Neural cell (in vitro differentiated cells): Measurements from ENCODE around the gene TCF12. TPM values are rescaled to one million over a fixed set of nuclear protein-coding genes. Genes with fewer than 3 reads are reported as not detected.

Experiments
- H2AFZ ChIP-seq: fragments of 200-600, 300-800 bp; sonication (generic), shearing (Covaris generic); 2 replicates; pipeline ENCODE4 v1.6.0; 2014; ENCODE audit warnings: low read depth, mild to moderate bottlenecking, antibody characterized with exemption, low read length, moderate library complexity
- H3F3A ChIP-seq: fragments of 200-600 bp; shearing (Covaris generic); 2 replicates; pipeline ENCODE4 v1.6.1; 2016; ENCODE audit warnings: mild to moderate bottlenecking, moderate library complexity, mixed read lengths, antibody characterized with exemption, low read length; ENCODE audit not compliant: insufficient read depth, poor library complexity, severe bottlenecking
- H3K27ac ChIP-seq: fragments of 200-600, 300-800 bp; sonication (generic), shearing (Covaris generic); 2 replicates; pipeline ENCODE4 v1.5.1; 2014; ENCODE audit warnings: mild to moderate bottlenecking, low read length, moderate library complexity
- H3K27me3 ChIP-seq: fragments of 300-800, 200-600 bp; sonication (generic), shearing (Covaris generic); 2 replicates; pipeline ENCODE4 v1.6.0; 2014; ENCODE audit warnings: mild to moderate bottlenecking, low read depth, low read length, moderate library complexity; ENCODE audit not compliant: insufficient read depth
- H3K36me3 ChIP-seq: fragments of 300-800, 200-600 bp; sonication (generic), shearing (Covaris generic); 2 replicates; pipeline ENCODE4 v1.5.1; 2014; ENCODE audit warnings: mild to moderate bottlenecking, antibody characterized with exemption, low read length, moderate library complexity; ENCODE audit not compliant: insufficient read depth
- H3K4me2 ChIP-seq: fragments of 300-800, 200-600 bp; sonication (generic), shearing (Covaris generic); 2 replicates; pipeline ENCODE4 v1.6.0; 2014; ENCODE audit warnings: mild to moderate bottlenecking, low read length
- H3K4me3 ChIP-seq: fragments of 300-800, 200-600 bp; sonication (generic), shearing (Covaris generic); 2 replicates; pipeline ENCODE4 v1.5.1; 2014; ENCODE audit warnings: mild to moderate bottlenecking, low read length, moderate library complexity
- H3K79me2 ChIP-seq: fragments of 200-600 bp; shearing (Covaris generic); replicated peaks from 2 replicates; pipeline ENCODE4 v1.6.0; 2014; ENCODE audit warnings: mild to moderate bottlenecking, low read length, moderate library complexity; ENCODE audit not compliant: insufficient read depth
- H3K9ac ChIP-seq: fragments of 300-800, 200-600 bp; sonication (generic), shearing (Covaris generic); 2 replicates; pipeline ENCODE4 v1.6.1; 2016; ENCODE audit warnings: mild to moderate bottlenecking, low read length, mixed read lengths
- H3K9me2 ChIP-seq: fragments of 200-600 bp; shearing (Covaris generic); 2 replicates; pipeline ENCODE4 v1.6.1; 2016; ENCODE audit warnings: mild to moderate bottlenecking, low read length, mixed read lengths; ENCODE audit not compliant: insufficient read depth
- H3K9me3 ChIP-seq: fragments of 200-600, 300-800 bp; sonication (generic), shearing (Covaris generic); 2 replicates; pipeline ENCODE4 v1.6.1; 2016; ENCODE audit warnings: mild to moderate bottlenecking, mixed run types, low read length, moderate library complexity, mixed read lengths
- H4K20me1 ChIP-seq: fragments of 200-600 bp; shearing (Covaris generic); 2 replicates; pipeline ENCODE4 v1.6.1; 2016; ENCODE audit warnings: mild to moderate bottlenecking, mixed run types; ENCODE audit not compliant: insufficient read depth
- EP300 ChIP-seq: fragments of 450-650 bp; conservative IDR thresholded peaks from 2 replicates; pipeline ENCODE4 v1.6.1; 2014; ENCODE audit warnings: antibody characterized with exemption, mild to moderate bottlenecking, moderate library complexity; ENCODE audit not compliant: poor library complexity, severe bottlenecking
- EZH2 ChIP-seq: fragments of 200-600, 300-800 bp; shearing (Covaris generic), sonication (generic); IDR thresholded peaks from 2 replicates; pipeline ENCODE4 v1.6.1; 2014; ENCODE audit warnings: antibody characterized with exemption, low read length, borderline replicate concordance, mild to moderate bottlenecking; ENCODE audit not compliant: insufficient read depth, poor library complexity, severe bottlenecking
- MXI1 ChIP-seq: fragments of 450-650 bp; conservative IDR thresholded peaks from 2 replicates; pipeline ENCODE4 v1.6.1; 2014; ENCODE audit warnings: antibody characterized with exemption, mild to moderate bottlenecking; ENCODE audit not compliant: poor library complexity, severe bottlenecking
- POLR2AphosphoS5 ChIP-seq: IDR thresholded peaks from 2 replicates; pipeline ENCODE4 v1.6.1; 2012
- RAD21 ChIP-seq: fragments of 450-650 bp; conservative IDR thresholded peaks from 2 replicates; pipeline ENCODE4 v1.6.1; 2014; ENCODE audit warnings: antibody characterized with exemption, mild to moderate bottlenecking, moderate library complexity
- SMC3 ChIP-seq: fragments of 450-650 bp; conservative IDR thresholded peaks from 2 replicates; pipeline ENCODE4 v1.6.1; 2014; ENCODE audit warnings: antibody characterized with exemption, mild to moderate bottlenecking, moderate library complexity; ENCODE audit not compliant: poor library complexity
- TAF1 ChIP-seq: IDR thresholded peaks from 2 replicates; pipeline ENCODE4 v1.6.1; 2012; ENCODE audit warnings: low read depth
- polyA plus RNA-seq: library from polyadenylated mRNA; depleted of rRNA; stranded (reverse); fragments of >200 nt; gene quantifications from 2 replicates; pipeline ENCODE4 v1.2.3, GENCODE V29; 2014
- TF ChIP-seq, protein P1 (sequence below): IDR thresholded peaks from 2 replicates; pipeline ENCODE4 v1.6.1; 2012; ENCODE audit warnings: borderline replicate concordance
- TF ChIP-seq, protein P2 (sequence below): fragments of 450-650 bp; IDR thresholded peaks from 2 replicates; pipeline ENCODE4 v1.5.1; 2014; ENCODE audit warnings: antibody characterized with exemption, mild to moderate bottlenecking, moderate library complexity; ENCODE audit not compliant: poor library complexity, severe bottlenecking

The TCF12 gene
- polyA plus RNA-seq, 1 donor from 2014 or later, result 52.7 TPM

DNA sequence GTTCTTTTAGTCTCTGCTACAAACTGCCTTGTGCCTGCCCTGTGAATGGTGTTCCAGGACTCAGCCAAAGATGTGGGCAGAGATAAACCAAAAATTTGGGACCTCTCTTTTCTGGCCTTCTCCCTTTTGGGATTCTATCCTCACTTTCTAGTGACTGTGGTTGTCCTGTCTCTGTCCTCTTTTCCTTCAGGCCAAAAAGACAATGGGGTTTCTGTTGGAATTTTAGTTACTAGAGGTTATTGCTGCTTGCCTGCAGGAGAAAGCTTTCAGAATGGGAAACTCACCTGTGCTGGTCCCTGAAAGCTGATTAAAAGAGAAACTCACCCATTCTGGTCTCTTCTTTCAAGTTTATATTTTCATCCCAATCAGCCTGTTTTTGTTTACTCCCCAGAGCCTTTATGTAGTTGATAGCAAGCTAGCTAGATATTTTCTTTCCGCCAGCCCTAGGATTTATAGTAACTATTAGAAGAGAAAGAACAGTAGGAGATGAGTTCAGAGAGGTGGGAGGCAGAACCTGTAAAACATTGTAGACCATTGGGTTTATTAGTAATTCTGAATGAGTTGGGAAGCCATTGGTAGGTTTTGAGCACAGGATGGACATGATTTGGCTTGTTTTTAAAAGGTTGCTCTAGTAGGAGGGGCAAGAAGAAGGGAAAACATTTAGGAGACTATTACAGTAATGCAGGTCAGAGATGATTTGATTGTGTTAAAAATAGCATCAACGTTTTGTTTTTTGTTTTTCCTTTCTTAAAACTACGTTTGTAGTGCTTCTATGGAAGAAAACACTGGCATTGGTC, 138.9 kb downstream of the TCF12 start:
- no peak overlapping the region for H3K4me3 ChIP-seq
- no peak overlapping the region for H3K4me2 ChIP-seq
- no peaks in the 10 kb centered on the region for H3K9me2 ChIP-seq
- no peak overlapping the region for H3K9ac ChIP-seq
- no peaks in the 10 kb centered on the region for H3K36me3 ChIP-seq
- TF ChIP-seq, protein P1, sequence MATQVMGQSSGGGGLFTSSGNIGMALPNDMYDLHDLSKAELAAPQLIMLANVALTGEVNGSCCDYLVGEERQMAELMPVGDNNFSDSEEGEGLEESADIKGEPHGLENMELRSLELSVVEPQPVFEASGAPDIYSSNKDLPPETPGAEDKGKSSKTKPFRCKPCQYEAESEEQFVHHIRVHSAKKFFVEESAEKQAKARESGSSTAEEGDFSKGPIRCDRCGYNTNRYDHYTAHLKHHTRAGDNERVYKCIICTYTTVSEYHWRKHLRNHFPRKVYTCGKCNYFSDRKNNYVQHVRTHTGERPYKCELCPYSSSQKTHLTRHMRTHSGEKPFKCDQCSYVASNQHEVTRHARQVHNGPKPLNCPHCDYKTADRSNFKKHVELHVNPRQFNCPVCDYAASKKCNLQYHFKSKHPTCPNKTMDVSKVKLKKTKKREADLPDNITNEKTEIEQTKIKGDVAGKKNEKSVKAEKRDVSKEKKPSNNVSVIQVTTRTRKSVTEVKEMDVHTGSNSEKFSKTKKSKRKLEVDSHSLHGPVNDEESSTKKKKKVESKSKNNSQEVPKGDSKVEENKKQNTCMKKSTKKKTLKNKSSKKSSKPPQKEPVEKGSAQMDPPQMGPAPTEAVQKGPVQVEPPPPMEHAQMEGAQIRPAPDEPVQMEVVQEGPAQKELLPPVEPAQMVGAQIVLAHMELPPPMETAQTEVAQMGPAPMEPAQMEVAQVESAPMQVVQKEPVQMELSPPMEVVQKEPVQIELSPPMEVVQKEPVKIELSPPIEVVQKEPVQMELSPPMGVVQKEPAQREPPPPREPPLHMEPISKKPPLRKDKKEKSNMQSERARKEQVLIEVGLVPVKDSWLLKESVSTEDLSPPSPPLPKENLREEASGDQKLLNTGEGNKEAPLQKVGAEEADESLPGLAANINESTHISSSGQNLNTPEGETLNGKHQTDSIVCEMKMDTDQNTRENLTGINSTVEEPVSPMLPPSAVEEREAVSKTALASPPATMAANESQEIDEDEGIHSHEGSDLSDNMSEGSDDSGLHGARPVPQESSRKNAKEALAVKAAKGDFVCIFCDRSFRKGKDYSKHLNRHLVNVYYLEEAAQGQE, result no peak
- TF ChIP-seq, protein P2, sequence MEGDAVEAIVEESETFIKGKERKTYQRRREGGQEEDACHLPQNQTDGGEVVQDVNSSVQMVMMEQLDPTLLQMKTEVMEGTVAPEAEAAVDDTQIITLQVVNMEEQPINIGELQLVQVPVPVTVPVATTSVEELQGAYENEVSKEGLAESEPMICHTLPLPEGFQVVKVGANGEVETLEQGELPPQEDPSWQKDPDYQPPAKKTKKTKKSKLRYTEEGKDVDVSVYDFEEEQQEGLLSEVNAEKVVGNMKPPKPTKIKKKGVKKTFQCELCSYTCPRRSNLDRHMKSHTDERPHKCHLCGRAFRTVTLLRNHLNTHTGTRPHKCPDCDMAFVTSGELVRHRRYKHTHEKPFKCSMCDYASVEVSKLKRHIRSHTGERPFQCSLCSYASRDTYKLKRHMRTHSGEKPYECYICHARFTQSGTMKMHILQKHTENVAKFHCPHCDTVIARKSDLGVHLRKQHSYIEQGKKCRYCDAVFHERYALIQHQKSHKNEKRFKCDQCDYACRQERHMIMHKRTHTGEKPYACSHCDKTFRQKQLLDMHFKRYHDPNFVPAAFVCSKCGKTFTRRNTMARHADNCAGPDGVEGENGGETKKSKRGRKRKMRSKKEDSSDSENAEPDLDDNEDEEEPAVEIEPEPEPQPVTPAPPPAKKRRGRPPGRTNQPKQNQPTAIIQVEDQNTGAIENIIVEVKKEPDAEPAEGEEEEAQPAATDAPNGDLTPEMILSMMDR, result no peak
- TF ChIP-seq MXI1 (no peak), SMC3 (no peak), EZH2 (no peak), RAD21 (no peak), POLR2AphosphoS5 (no peak), EP300 (no peak), TAF1 (no peak)
- H3K79me2 ChIP-seq, result peaks cover 56% of the 10 kb centered on the region
- H3K27me3 ChIP-seq, result no peaks in the 10 kb centered on the region
- no peak overlapping the region for H2AFZ ChIP-seq
- H3F3A ChIP-seq, result no peaks in the 10 kb centered on the region
- no peaks in the 10 kb centered on the region for H3K9me3 ChIP-seq
- no peaks in the 10 kb centered on the region for H4K20me1 ChIP-seq
- H3K27ac ChIP-seq, result no peak overlapping the region

DNA sequence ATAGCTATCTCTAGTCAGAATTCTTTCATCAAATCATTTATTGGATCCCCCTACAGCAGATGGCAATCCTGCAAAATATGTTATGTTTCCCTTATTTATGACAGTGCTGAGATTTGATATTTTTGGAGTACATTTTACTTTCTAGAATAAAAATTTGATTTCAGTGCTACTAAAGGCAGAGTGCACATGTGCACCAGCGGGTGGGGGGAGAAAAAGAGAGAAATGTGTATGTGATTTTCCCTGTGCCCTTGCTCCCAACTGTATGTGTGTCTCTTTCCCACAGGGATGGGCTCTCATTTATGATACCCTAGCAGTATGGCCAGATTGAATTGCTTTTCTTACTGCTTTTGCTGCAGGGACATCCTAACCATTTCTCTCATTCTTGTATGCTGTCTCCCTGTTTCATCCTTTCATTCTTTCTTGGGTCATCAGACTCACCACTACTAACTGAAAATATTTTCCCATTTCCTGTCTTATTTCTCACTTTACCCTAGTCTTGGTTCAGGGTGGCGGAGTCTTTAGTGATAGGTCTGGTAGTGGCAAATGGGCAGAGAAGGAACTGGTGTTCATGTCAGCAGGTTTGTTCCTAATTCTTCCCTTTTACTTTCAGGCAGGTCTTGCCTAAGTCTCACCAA, 140.7 kb downstream of the TCF12 start:
- no peaks in the 10 kb centered on the region for H3K36me3 ChIP-seq
- H3K9ac ChIP-seq, result no peak overlapping the region
- TF ChIP-seq SMC3 (no peak), EZH2 (no peak), TAF1 (no peak), EP300 (no peak), RAD21 (no peak), POLR2AphosphoS5 (no peak), MXI1 (no peak)
- TF ChIP-seq, protein P2, result no peak
- TF ChIP-seq, protein P1, result no peak
- H3K9me2 ChIP-seq, result no peaks in the 10 kb centered on the region
- no peak overlapping the region for H3K4me3 ChIP-seq
- H4K20me1 ChIP-seq, result no peaks in the 10 kb centered on the region
- no peak overlapping the region for H3K27ac ChIP-seq
- H3F3A ChIP-seq, result no peaks in the 10 kb centered on the region
- no peak overlapping the region for H3K4me2 ChIP-seq
- peaks cover 60% of the 10 kb centered on the region for H3K79me2 ChIP-seq
- H2AFZ ChIP-seq, result no peak overlapping the region
- no peaks in the 10 kb centered on the region for H3K9me3 ChIP-seq
- H3K27me3 ChIP-seq, result no peaks in the 10 kb centered on the region
